Small intestine (tissue), 7 donors: ENCODE results near the gene NXPE3. TPM values are rescaled to one million over a fixed set of nuclear protein-coding genes. Genes with fewer than 3 reads are reported as not detected.

Source experiments
- DNase-seq, 2 donors: peaks; one replicate each; pipeline versions ENCODE4 v3.0.0 to v3.0.0-alpha.2; 2013
- FAIRE-seq: peaks from 2 replicates; lab custom pipeline; 2012; peaks lifted over from hg19 to GRCh38; lab: Jason Lieb, UNC
- H3K27ac ChIP-seq, 3 donors: one replicate each; pipeline ENCODE4 v1.5.1; 2013; ENCODE audit warnings: low read length in 2 of 3, mild to moderate bottlenecking in 2 of 3, control low read depth in 1 of 3, inconsistent platforms in 1 of 3, low read depth in 1 of 3, moderate library complexity in 1 of 3
- H3K27me3 ChIP-seq, 3 donors: one replicate each; pipeline ENCODE4 v1.6.1; 2013; ENCODE audit warnings: low read length in 3 of 3, inconsistent platforms in 1 of 3; ENCODE audit not compliant: control insufficient read depth in 3 of 3, insufficient read depth in 3 of 3
- H3K36me3 ChIP-seq, 3 donors: one replicate each; pipeline ENCODE4 v1.6.1; 2013; ENCODE audit warnings: low read length in 3 of 3, inconsistent platforms in 1 of 3, low read depth in 1 of 3, mild to moderate bottlenecking in 1 of 3, moderate library complexity in 1 of 3; ENCODE audit not compliant: control insufficient read depth in 3 of 3, insufficient read depth in 2 of 3
- H3K4me1 ChIP-seq, 3 donors: one replicate each; pipeline ENCODE4 v1.6.1; 2013; ENCODE audit warnings: low read length in 2 of 3, inconsistent platforms in 1 of 3, low read depth in 1 of 3, mild to moderate bottlenecking in 1 of 3, moderate library complexity in 1 of 3; ENCODE audit not compliant: control insufficient read depth in 3 of 3, insufficient read depth in 2 of 3
- H3K4me3 ChIP-seq, 3 donors: one replicate each; pipeline ENCODE4 v1.5.1; 2013; ENCODE audit warnings: low read length in 3 of 3, control low read depth in 1 of 3, inconsistent platforms in 1 of 3, low read depth in 1 of 3, mild to moderate bottlenecking in 1 of 3, moderate library complexity in 1 of 3
- H3K9me3 ChIP-seq, 2 donors: one replicate each; pipeline ENCODE4 v1.6.1; 2013; ENCODE audit warnings: low read depth in 1 of 2, low read length in 1 of 2; ENCODE audit not compliant: control insufficient read depth in 2 of 2, insufficient read depth in 1 of 2
- WGBS, 3 donors: extraction: QIAGEN DNeasy Blood & Tissue Kit; methylation state at CpG; one replicate each; pipeline ENCODE4 v1.1.7; 2013; 5-methylcytosine and 5-hydroxymethylcytosine counted together
- polyA plus RNA-seq, 4 donors: library from polyadenylated mRNA; stranded (reverse) in 3 of 4; unstranded in 1 of 4; fragments of 200-250 nt in 3 of 4; fragments of 120-200 nt in 1 of 4; gene quantifications; one replicate each; pipeline versions ENCODE4 v1.2.1 to v1.2.3, GENCODE V29; 2013
- donor health status: healthy with polysubstance abuse.
- donor health status: control.
- donor health status: control.
- donor health status: Bipolar disorder and iron deficiency.
- donor health status: healthy.

The NXPE3 gene
- polyA plus RNA-seq, 4 donors, result 0.45 to 5.4 (median 1.5) TPM

GRCh38 chr3:101840066-101840465, 61.1 kb downstream of the NXPE3 start:
- Histone ChIP-seq H3K36me3 (no peaks in the 10 kb centered on the region), H3K4me1 (peaks cover 0 to 7% (median 4%) of the 10 kb centered on the region in 3 donors), H3K4me3 (no peak overlapping the region), H3K9me3 (peaks cover 0 to 12% of the 10 kb centered on the region in 2 donors), H3K27ac (no peak overlapping the region), H3K27me3 (no peaks in the 10 kb centered on the region)
- FAIRE-seq (no peak), DNase-seq (no peak)

- no peak for FAIRE-seq
Measured at GRCh38 chr3:101842245-101842934, 63.4 kb downstream of the NXPE3 start.

GRCh38 chr3:101842935-101843330, 63.9 kb downstream of the NXPE3 start:
- Histone ChIP-seq H3K9me3 (peaks cover 0 to 12% of the 10 kb centered on the region in 2 donors), H3K4me3 (no peak overlapping the region), H3K27me3 (no peaks in the 10 kb centered on the region), H3K36me3 (no peaks in the 10 kb centered on the region), H3K27ac (no peak overlapping the region), H3K4me1 (peaks cover 7 to 22% (median 8%) of the 10 kb centered on the region in 3 donors)
- DNase-seq (no peak), FAIRE-seq (no peak)
- 88 to 90% (median 89%) methylated on average over 3 of the region's 3 CpGs for WGBS, 3 donors

More at GRCh38 chr3:101842245-101842934, 63.4 kb downstream of the NXPE3 start:
- Histone ChIP-seq H3K27me3 (no peaks in the 10 kb centered on the region), H3K9me3 (peaks cover 0 to 12% of the 10 kb centered on the region in 2 donors), H3K27ac (no peak overlapping the region), H3K4me3 (no peak overlapping the region), H3K36me3 (no peaks in the 10 kb centered on the region), H3K4me1 (peaks cover 3 to 22% (median 8%) of the 10 kb centered on the region in 3 donors)
- WGBS, 3 donors, result 85 to 94% (median 92%) methylated on average over 2 of the region's 2 CpGs
- DNase-seq, result no peak

GRCh38 chr3:101845425-101845824, 66.4 kb downstream of the NXPE3 start:
- FAIRE-seq (no peak), DNase-seq (peak; percentile 69 to 77)
- peak overlapping the region in 1 of 3 donors; percentile 14 for H3K27ac ChIP-seq
- WGBS, 3 donors, result 25 to 69% (median 38%) methylated on average over 2 of the region's 2 CpGs
- H3K36me3 ChIP-seq, result peaks cover 0 to 4% (median 0%) of the 10 kb centered on the region in 3 donors
- H3K4me3 ChIP-seq, result no peak overlapping the region
- peaks cover 7 to 25% (median 8%) of the 10 kb centered on the region in 3 donors for H3K4me1 ChIP-seq
- H3K9me3 ChIP-seq, result peaks cover 0 to 12% of the 10 kb centered on the region in 2 donors
- H3K27me3 ChIP-seq, result no peaks in the 10 kb centered on the region

GRCh38 chr3:101846709-101847108, 67.7 kb downstream of the NXPE3 start:
- H3K9me3 ChIP-seq, result peaks cover 0 to 12% of the 10 kb centered on the region in 2 donors
- 94 to 98% (median 96%) methylated on average over 2 of the region's 2 CpGs for WGBS, 3 donors
- H3K27me3 ChIP-seq, result no peaks in the 10 kb centered on the region
- no peak for DNase-seq
- H3K36me3 ChIP-seq, result peaks cover 0 to 5% (median 0%) of the 10 kb centered on the region in 3 donors
- H3K4me1 ChIP-seq, result peaks cover 7 to 25% (median 8%) of the 10 kb centered on the region in 3 donors
- peak overlapping the region in 1 of 3 donors; percentile 97 for H3K27ac ChIP-seq
- H3K4me3 ChIP-seq, result no peak overlapping the region
- FAIRE-seq, result no peak

GRCh38 chr3:101847328-101847727, 68.3 kb downstream of the NXPE3 start:
- no peaks in the 10 kb centered on the region for H3K27me3 ChIP-seq
- H3K36me3 ChIP-seq, result peaks cover 0 to 8% (median 3%) of the 10 kb centered on the region in 3 donors
- H3K4me1 ChIP-seq, result peaks cover 7 to 25% (median 8%) of the 10 kb centered on the region in 3 donors
- no peak overlapping the region for H3K4me3 ChIP-seq
- peaks cover 0 to 7% of the 10 kb centered on the region in 2 donors for H3K9me3 ChIP-seq
- DNase-seq, result peak in 1 of 2 donors; percentile 61
- peak overlapping the region in 1 of 3 donors; percentile 97 for H3K27ac ChIP-seq
- 20 to 63% (median 34%) methylated on average over 3 of the region's 3 CpGs for whole genome bisulfite sequencing, 3 donors
- FAIRE-seq, result no peak

- FAIRE-seq, result peak; percentile 55
- H3K4me3 ChIP-seq, result peak overlapping the region in 2 of 3 donors; percentile 65 to 99
- H3K4me1 ChIP-seq, result peaks cover 8 to 28% (median 10%) of the 10 kb centered on the region in 3 donors
- 13 to 48% (median 19%) methylated on average over 3 of the region's 3 CpGs for WGBS, 3 donors
- H3K36me3 ChIP-seq, result peaks cover 3 to 15% (median 7%) of the 10 kb centered on the region in 3 donors
- no peaks in the 10 kb centered on the region for H3K27me3 ChIP-seq
- H3K9me3 ChIP-seq, result no peaks in the 10 kb centered on the region
- DNase-seq, result peak; percentile 86 to 88
- H3K27ac ChIP-seq, result peak overlapping the region; percentile 52 to 97 (median 81)
Measured at GRCh38 chr3:101848326-101848725, 69.3 kb downstream of the NXPE3 start.

GRCh38 chr3:101848754-101849713, 70.0 kb downstream of the NXPE3 start, which contains the start of gene NFKBIZ:
NFKBIZ (plus strand) TSS chr3:101849514; CDS start chr3:101849629, 115 bp downstream.
- H3K27me3 ChIP-seq, result no peaks in the 10 kb centered on the region
- WGBS, 3 donors, result 0 to 2% (median 1%) methylated on average over 58 to 95 of the region's 95 CpGs
- peaks cover 8 to 29% (median 12%) of the 10 kb centered on the region in 3 donors for H3K4me1 ChIP-seq
- H3K36me3 ChIP-seq, result peaks cover 3 to 18% (median 12%) of the 10 kb centered on the region in 3 donors
- H3K27ac ChIP-seq, result peak within 1 kb of the TSS; percentile 97 to 99 (median 97)
- FAIRE-seq (no peak), DNase-seq (peak; percentile 94 to 98)
- H3K9me3 ChIP-seq, result no peaks in the 10 kb centered on the region
- peak within 1 kb of the TSS; percentile 77 to 99 (median 96) for H3K4me3 ChIP-seq
